HEK293T (cell line): ENCODE measurements around the gene MAP4K1.

ENCODE experiments used
- CTCF ChIA-PET: fragments of 350-600 bp; formaldehyde crosslinking; extraction: SDS; loops from one replicate; lab custom pipeline; 2021; ENCODE audit warnings: antibody characterized with exemption, inconsistent platforms; lab: Yijun Ruan, JAX
- POLR2A ChIA-PET: fragments of 350-600 bp; formaldehyde crosslinking; extraction: SDS; loops from one replicate; lab custom pipeline; 2020; ENCODE audit warnings: antibody characterized with exemption, inconsistent platforms; lab: Yijun Ruan, JAX
- DNase-seq: peaks from one replicate; pipeline ENCODE4 v3.0.0; 2012; ENCODE audit warnings: mixed read lengths; ENCODE audit errors: extremely low spot score
- ARNT ChIP-seq: fragments of 450-650 bp; IDR thresholded peaks from 2 replicates; pipeline ENCODE4 v1.6.1; 2017; ENCODE audit warnings: mild to moderate bottlenecking
- BHLHE40 ChIP-seq: fragments of 450-650 bp; IDR thresholded peaks from 2 replicates; pipeline ENCODE4 v1.6.1; 2016; ENCODE audit warnings: mild to moderate bottlenecking, moderate library complexity, borderline replicate concordance
- CTBP1 ChIP-seq: fragments of 450-650 bp; IDR thresholded peaks from 2 replicates; pipeline ENCODE4 v1.6.1; 2016; ENCODE audit warnings: borderline replicate concordance
- ELF4 ChIP-seq: fragments of 450-650 bp; IDR thresholded peaks from 2 replicates; pipeline ENCODE4 v1.6.1; 2017; ENCODE audit warnings: antibody characterized with exemption
- FOXA1 ChIP-seq: fragments of 450-650 bp; IDR thresholded peaks from 2 replicates; pipeline ENCODE4 v1.6.1; 2016; ENCODE audit warnings: mild to moderate bottlenecking
- FOXK2 ChIP-seq: fragments of 450-650 bp; IDR thresholded peaks from 2 replicates; pipeline ENCODE4 v1.6.1; 2016; ENCODE audit warnings: mild to moderate bottlenecking
- FOXM1 ChIP-seq: fragments of 450-650 bp; IDR thresholded peaks from 2 replicates; pipeline ENCODE4 v1.6.1; 2017; ENCODE audit warnings: mild to moderate bottlenecking, borderline replicate concordance
- HDGF ChIP-seq: fragments of 450-650 bp; IDR thresholded peaks from 2 replicates; pipeline ENCODE4 v1.6.1; 2017; ENCODE audit warnings: antibody characterized with exemption, borderline replicate concordance
- L3MBTL2 ChIP-seq: fragments of 450-650 bp; conservative IDR thresholded peaks from 2 replicates; pipeline ENCODE4 v1.6.1; 2016; ENCODE audit warnings: mild to moderate bottlenecking
- LEF1 ChIP-seq: fragments of 450-650 bp; IDR thresholded peaks from 2 replicates; pipeline ENCODE4 v1.6.1; 2017; ENCODE audit warnings: mild to moderate bottlenecking, borderline replicate concordance
- NFRKB ChIP-seq: fragments of 450-650 bp; IDR thresholded peaks from 2 replicates; pipeline ENCODE4 v1.6.1; 2016; ENCODE audit warnings: mild to moderate bottlenecking, moderate library complexity
- SP1 ChIP-seq: fragments of 450-650 bp; IDR thresholded peaks from 2 replicates; pipeline ENCODE4 v1.6.1; 2017
- SUZ12 ChIP-seq: fragments of 450-650 bp; IDR thresholded peaks from 2 replicates; pipeline ENCODE4 v1.6.1; 2016; ENCODE audit warnings: mild to moderate bottlenecking
- TARDBP ChIP-seq: fragments of 450-650 bp; IDR thresholded peaks from 2 replicates; pipeline ENCODE4 v1.6.1; 2016
- ZNF384 ChIP-seq: fragments of 450-650 bp; IDR thresholded peaks from 2 replicates; pipeline ENCODE4 v1.6.1; 2016
- TF ChIP-seq, protein P1 (sequence below): fragments of 450-650 bp; IDR thresholded peaks from 2 replicates; pipeline ENCODE4 v1.6.1; 2016

The MAP4K1 gene

DNA sequence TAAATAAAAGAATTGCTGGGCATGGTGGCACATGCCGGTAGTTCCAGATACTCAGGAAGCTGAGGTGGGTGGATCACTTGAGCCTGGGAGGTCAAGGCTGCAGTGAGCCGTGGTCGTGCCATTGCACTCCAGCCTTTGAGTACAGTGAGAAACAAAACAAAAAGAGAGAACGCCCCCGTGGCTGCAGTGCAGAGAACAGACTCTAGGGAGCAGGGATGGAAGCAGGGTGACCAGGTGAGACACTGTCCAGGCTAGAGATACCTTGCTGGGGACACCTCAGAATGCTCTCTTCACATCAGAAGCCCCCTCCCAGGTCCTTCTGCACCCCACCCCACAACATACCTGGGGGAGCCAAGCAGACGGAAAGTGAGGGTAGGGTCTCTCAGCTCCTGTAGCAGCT, 24.8 kb downstream of the MAP4K1 start:
- ChIA-PET CTCF (no interaction called here), POLR2A (interaction anchor here (2.3 kb wide), 1 partner anchor 25 kb away, joined by 11 read pairs; the partner anchor contains the start of genes EIF3K and MAP4K1)
- TF ChIP-seq BHLHE40 (no peak), L3MBTL2 (no peak), SUZ12 (no peak), TARDBP (no peak), ARNT (no peak), ZNF384 (no peak), FOXK2 (no peak), FOXA1 (no peak), CTBP1 (no peak), LEF1 (no peak), SP1 (no peak), FOXM1 (no peak), ELF4 (no peak), HDGF (no peak)
- TF ChIP-seq, protein P1, sequence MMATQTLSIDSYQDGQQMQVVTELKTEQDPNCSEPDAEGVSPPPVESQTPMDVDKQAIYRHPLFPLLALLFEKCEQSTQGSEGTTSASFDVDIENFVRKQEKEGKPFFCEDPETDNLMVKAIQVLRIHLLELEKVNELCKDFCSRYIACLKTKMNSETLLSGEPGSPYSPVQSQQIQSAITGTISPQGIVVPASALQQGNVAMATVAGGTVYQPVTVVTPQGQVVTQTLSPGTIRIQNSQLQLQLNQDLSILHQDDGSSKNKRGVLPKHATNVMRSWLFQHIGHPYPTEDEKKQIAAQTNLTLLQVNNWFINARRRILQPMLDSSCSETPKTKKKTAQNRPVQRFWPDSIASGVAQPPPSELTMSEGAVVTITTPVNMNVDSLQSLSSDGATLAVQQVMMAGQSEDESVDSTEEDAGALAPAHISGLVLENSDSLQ = no peak
- no peak for DNase-seq

DNA sequence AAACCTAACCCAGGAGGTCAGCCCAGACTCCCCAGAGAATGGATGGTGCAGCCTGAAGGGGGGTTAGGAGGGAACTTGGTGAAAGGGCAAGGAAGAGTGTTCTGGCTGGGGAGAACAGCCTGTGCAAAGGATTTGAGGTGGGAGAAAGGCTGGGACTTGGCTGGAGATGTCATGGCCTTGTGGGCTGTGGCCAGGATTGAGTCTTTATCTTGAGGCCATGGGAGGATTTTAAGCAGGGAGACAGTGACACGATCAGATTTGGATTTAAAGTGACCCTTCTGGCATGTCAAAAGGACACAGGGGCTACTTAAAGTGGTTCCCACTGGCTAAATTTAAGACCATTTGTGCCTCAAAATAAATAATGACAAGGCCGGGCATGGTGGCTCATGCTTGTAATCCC, 29.7 kb downstream of the MAP4K1 start:
- CTCF ChIA-PET = no interaction called here
- TF ChIP-seq FOXA1 (no peak), LEF1 (no peak), NFRKB (no peak), BHLHE40 (no peak), SP1 (no peak), ELF4 (no peak), ZNF384 (no peak), TARDBP (no peak), FOXM1 (no peak), FOXK2 (no peak), SUZ12 (no peak), HDGF (no peak), CTBP1 (no peak), L3MBTL2 (no peak)
- TF ChIP-seq, protein P1 = no peak
- POLR2A ChIA-PET = no interaction called here
- no peak for DNase-seq

DNA sequence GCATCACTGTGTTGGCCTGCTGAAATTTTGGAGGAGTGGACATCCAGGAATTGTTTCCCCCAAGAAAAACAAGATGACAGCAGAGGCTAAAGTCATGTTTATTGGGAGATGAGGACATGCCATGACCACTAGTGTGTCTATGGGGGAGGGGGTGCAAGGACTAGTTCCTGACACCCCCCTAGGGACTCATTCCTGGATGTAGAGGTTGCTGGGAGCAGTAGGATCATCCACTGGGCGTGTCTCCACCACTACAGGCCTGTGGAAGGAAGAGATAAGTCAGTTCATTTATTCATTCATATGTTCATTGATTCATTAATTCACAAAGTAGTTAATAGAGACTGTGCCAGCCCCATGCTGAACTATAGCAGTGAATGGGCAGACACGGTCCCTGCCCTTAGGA, 30.2 kb downstream of the MAP4K1 start:
- TF ChIP-seq HDGF (no peak), SUZ12 (no peak), TARDBP (no peak), FOXA1 (no peak), SP1 (no peak), LEF1 (no peak), ZNF384 (no peak), ELF4 (no peak), BHLHE40 (no peak), FOXK2 (no peak), NFRKB (no peak), CTBP1 (no peak), FOXM1 (no peak), ARNT (no peak), L3MBTL2 (no peak)
- TF ChIP-seq, protein P1 = no peak
- DNase-seq = no peak
- POLR2A ChIA-PET = interaction anchor here (1.0 kb wide), 1 partner anchor 31 kb away, joined by 3 read pairs; the partner anchor contains the start of gene EIF3K
- CTCF ChIA-PET = no interaction called here

DNA sequence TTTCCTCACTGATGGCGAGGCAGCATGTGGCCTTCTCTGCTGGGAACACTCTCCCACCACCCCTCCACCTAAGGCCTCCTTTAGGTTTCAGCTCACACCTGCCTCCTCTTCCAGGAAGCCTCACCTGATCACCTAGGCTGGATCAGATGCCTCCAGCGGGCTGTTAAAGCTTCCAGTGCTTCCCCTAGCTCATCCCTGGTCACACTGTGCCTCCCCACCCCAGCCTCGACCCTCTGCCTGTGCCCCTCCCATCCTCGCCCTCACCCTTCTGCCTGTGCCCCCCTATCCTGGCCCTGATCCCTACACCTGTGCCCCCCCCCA, 33.8 kb downstream of the MAP4K1 start:
- TF ChIP-seq L3MBTL2 = no peak
- TF ChIP-seq FOXA1 = no peak
- no peak for TF ChIP-seq SUZ12
- no peak for TF ChIP-seq FOXM1
- TF ChIP-seq TARDBP = no peak
- no peak for TF ChIP-seq CTBP1
- no peak for TF ChIP-seq ZNF384
- ChIA-PET CTCF (no interaction called here), POLR2A (no interaction called here)
- DNase-seq = no peak

DNA sequence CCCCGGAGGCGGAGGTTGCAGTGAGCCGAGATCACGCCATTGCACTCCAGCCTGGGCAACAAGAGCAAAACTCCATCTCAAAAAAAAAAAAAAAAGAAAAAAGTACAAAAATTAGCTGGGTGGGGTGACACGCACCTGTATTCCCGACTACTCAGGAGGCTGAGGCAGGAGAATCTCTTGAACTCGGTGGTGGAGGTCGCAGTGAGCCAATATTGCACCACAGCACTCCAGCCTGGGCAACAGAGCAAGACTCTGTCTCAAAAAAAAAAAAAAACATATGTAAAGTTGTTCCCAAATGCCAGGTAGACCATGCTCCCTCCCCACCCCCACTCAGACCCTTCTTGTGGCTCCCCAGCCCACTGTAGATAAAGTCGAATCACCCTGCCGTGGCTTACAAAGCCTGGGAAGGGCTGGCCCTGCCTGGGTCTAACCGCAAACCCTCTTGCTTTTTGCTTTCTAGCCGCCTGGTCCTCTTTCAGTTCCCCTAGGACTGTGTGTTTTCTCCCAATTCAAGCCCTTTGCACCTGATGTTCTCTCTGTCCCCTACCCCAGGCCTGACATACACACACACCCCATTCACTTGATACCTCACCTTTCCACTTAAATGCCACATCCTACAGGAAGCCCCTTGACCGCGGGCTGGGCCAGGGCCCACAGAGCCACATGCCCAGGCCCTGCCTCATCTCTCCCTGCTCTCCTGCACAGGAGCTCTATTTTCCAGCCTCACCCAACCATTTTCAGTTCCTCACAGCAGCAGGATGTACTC, 34.4 kb downstream of the MAP4K1 start:
- CTCF ChIA-PET = no interaction called here
- DNase-seq = no peak
- TF ChIP-seq NFRKB (no peak), L3MBTL2 (no peak), CTBP1 (no peak), HDGF (no peak), SUZ12 (no peak), FOXK2 (no peak), LEF1 (no peak), ELF4 (no peak), FOXM1 (no peak), ZNF384 (no peak), BHLHE40 (no peak), SP1 (no peak), TARDBP (no peak), FOXA1 (no peak), ARNT (no peak)
- TF ChIP-seq, protein P1 = no peak
- POLR2A ChIA-PET = no interaction called here
